T-helper 1 cell treated with Interleukin-12 subunit alpha and Interleukin-12 subunit beta and Interleukin-4 antibody, amounts not matched to agents 30 ng/mL and 1 ng/mL, for 36 hours (primary cell): Measurements from ENCODE around the gene TRDN. TPM values are rescaled to one million over a fixed set of nuclear protein-coding genes. Genes with fewer than 3 reads are reported as not detected.

ENCODE experiments used
- intact Hi-C: fragments of 100-400 bp; cut with micrococcal nuclease; formaldehyde crosslinking; loops from one replicate; pipeline ENCODE4 v1.15.1; 2024
- total RNA-seq: library from RNA; stranded (reverse); gene quantifications from 2 replicates; pipeline ENCODE4 v1.2.3, GENCODE V29; 2022

TRDN gene
- total RNA-seq, 1 donor from 2014 or later: not detected

GRCh38 chr6:123182998-123183397 lies 453.8 kb downstream of the TRDN start:
- intact Hi-C loops: no loop called here

GRCh38 chr6:123176706-123177105 lies 460.0 kb downstream of the TRDN start:
- intact Hi-C loops: no loop called here

- intact Hi-C loops: no loop called here
Observed at GRCh38 chr6:123171341-123172115, 465.2 kb downstream of the TRDN start.

- intact Hi-C loops: no loop called here
Observed at GRCh38 chr6:123169774-123170095, 467.0 kb downstream of the TRDN start.

- intact Hi-C loops: no loop called here
Observed at GRCh38 chr6:123168892-123169773, 467.6 kb downstream of the TRDN start.

DNA sequence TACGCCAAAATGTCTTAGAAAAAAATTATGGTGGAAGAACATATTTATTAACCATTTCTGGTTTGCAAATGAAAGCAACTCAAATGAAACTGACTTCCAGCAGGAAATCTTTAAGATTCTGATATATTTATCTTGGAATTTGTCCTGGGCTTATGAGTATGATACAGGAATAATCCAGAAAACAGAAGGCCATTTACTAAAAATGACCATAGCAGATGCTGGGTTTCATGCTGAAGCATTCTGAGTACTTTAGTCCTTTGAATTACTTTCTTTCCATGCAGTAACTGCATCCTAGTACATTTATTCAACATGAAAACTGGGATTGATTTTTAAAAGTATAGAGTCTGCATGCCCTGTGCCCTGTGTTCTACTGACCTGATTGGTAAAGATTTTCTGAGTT lies 468.3 kb downstream of the TRDN start:
- intact Hi-C loops: no loop called here

Other genes with a start within 250 kb of the TRDN start
- gene NKAIN2, start 166.9 kb upstream of the TRDN start, total RNA-seq: not detected in 2 replicates